ENCODE measurements around the gene BLTP2.
"Not testable (repeated sequence)": the region's sequence is repeated elsewhere in the genome, so short reads cannot be mapped to it uniquely, and the experiment has no call there.

Gene BLTP2

GRCh38 chr17:28667870-28668269 lies 22.9 kb upstream of the BLTP2 start:
- Histone ChIP-seq H2AFZ (ENCODE audit: low read length, unreplicated experiment) (no peak overlapping the region), H3K27ac (ENCODE audit: low read depth, low read length) (no peak overlapping the region), H3K4me1 (ENCODE audit: control insufficient read depth, insufficient read depth, low read length, unreplicated experiment) (peaks cover 17% of the 10 kb centered on the region), H3K27me3 (ENCODE audit: insufficient read depth, low read length) (no peaks in the 10 kb centered on the region), H3K79me2 (ENCODE audit: control insufficient read depth, insufficient read depth, low read length, unreplicated experiment) (peaks cover 75% of the 10 kb centered on the region), H3K4me3 (ENCODE audit: low read depth, low read length) (no peak overlapping the region), H3K36me3 (ENCODE audit: insufficient read depth, low read length) (peaks cover 31% of the 10 kb centered on the region)

DNA sequence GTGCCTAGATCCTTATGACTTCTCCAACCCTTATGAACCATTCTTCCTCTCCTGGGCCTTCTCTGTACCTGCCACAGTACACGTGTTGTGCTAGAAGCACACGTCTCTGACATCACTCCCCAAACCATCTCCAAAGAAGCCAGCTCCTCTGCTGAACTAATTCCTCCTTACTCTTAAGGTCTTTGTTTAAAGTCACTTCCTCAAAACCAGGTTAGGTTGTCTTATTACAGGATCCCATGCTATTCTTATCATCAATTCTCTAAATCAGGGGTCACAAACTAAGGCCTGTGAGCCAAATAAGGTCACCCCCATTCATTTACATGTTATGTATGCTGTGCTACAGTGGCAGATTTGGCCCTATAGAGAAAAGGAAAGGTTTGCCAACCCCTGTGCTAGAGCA lies 21.0 kb upstream of the BLTP2 start:
- no peak overlapping the region for H3K27ac ChIP-seq (ENCODE audit: low read depth, low read length)
- H2AFZ ChIP-seq (ENCODE audit: low read length, unreplicated experiment): no peak overlapping the region
- peaks cover 86% of the 10 kb centered on the region for H3K79me2 ChIP-seq (ENCODE audit: control insufficient read depth, insufficient read depth, low read length, unreplicated experiment)
- no peak overlapping the region for H3K4me3 ChIP-seq (ENCODE audit: low read depth, low read length)
- H3K27me3 ChIP-seq (ENCODE audit: insufficient read depth, low read length): no peaks in the 10 kb centered on the region
- H3K4me1 ChIP-seq (ENCODE audit: control insufficient read depth, insufficient read depth, low read length, unreplicated experiment): peaks cover 17% of the 10 kb centered on the region
- peaks cover 20% of the 10 kb centered on the region for H3K36me3 ChIP-seq (ENCODE audit: insufficient read depth, low read length)

DNA sequence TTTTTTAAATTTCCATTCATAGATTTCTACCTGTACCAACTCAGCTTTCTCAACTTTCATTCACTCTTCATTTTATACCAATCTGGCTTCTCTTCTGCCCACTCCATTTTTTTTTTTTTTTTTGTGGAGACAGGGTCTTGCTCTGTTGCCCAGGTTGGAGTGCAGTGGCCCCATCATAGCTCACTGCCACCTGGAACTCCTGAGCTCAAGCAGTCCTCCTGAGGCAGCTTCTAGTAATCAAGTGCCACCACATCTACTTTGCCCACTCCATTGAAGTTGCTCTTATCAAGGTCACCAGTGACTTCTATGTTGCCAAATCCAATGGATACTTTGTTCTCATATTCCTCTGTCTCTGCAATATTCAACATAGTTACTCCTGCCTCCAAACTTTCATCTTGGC lies 18.8 kb upstream of the BLTP2 start:
- peaks cover 12% of the 10 kb centered on the region; the same call in 1 of the 2 replicates for H3K36me3 ChIP-seq (ENCODE audit: insufficient read depth, low read length)
- no peak overlapping the region for H2AFZ ChIP-seq (ENCODE audit: low read length, unreplicated experiment)
- peaks cover 82% of the 10 kb centered on the region for H3K79me2 ChIP-seq (ENCODE audit: control insufficient read depth, insufficient read depth, low read length, unreplicated experiment)
- no peaks in the 10 kb centered on the region for H3K27me3 ChIP-seq (ENCODE audit: insufficient read depth, low read length)
- peaks cover 22% of the 10 kb centered on the region for H3K4me1 ChIP-seq (ENCODE audit: control insufficient read depth, insufficient read depth, low read length, unreplicated experiment)
- H3K4me3 ChIP-seq (ENCODE audit: low read depth, low read length): peak overlapping the region; percentile 97
- no peak overlapping the region for H3K27ac ChIP-seq (ENCODE audit: low read depth, low read length)

DNA sequence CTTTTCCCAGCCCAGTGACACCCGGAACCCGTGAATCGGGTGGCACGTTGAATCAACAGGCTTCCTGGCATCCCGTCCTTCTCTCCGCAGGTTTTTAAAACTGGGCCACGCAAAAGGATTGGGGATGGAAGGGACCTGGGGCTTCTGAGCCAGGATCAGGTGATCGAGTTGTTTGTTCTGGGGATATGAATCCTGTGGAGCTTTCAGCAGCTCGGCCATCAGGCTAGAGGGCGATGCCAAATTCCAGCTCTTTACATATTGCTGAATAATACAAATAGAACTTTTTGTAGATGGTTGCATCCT lies 17.5 kb upstream of the BLTP2 start:
- H3K4me3 ChIP-seq (ENCODE audit: low read depth, low read length): peak overlapping the region; percentile 97
- H3K36me3 ChIP-seq (ENCODE audit: insufficient read depth, low read length): peaks cover 3% of the 10 kb centered on the region; the same call in 1 of the 2 replicates
- peaks cover 21% of the 10 kb centered on the region for H3K4me1 ChIP-seq (ENCODE audit: control insufficient read depth, insufficient read depth, low read length, unreplicated experiment)
- peak overlapping the region; percentile 96 for H2AFZ ChIP-seq (ENCODE audit: low read length, unreplicated experiment)
- peak overlapping the region; percentile 89 for H3K27ac ChIP-seq (ENCODE audit: low read depth, low read length)
- no peaks in the 10 kb centered on the region for H3K27me3 ChIP-seq (ENCODE audit: insufficient read depth, low read length)
- H3K79me2 ChIP-seq (ENCODE audit: control insufficient read depth, insufficient read depth, low read length, unreplicated experiment): peaks cover 70% of the 10 kb centered on the region

DNA sequence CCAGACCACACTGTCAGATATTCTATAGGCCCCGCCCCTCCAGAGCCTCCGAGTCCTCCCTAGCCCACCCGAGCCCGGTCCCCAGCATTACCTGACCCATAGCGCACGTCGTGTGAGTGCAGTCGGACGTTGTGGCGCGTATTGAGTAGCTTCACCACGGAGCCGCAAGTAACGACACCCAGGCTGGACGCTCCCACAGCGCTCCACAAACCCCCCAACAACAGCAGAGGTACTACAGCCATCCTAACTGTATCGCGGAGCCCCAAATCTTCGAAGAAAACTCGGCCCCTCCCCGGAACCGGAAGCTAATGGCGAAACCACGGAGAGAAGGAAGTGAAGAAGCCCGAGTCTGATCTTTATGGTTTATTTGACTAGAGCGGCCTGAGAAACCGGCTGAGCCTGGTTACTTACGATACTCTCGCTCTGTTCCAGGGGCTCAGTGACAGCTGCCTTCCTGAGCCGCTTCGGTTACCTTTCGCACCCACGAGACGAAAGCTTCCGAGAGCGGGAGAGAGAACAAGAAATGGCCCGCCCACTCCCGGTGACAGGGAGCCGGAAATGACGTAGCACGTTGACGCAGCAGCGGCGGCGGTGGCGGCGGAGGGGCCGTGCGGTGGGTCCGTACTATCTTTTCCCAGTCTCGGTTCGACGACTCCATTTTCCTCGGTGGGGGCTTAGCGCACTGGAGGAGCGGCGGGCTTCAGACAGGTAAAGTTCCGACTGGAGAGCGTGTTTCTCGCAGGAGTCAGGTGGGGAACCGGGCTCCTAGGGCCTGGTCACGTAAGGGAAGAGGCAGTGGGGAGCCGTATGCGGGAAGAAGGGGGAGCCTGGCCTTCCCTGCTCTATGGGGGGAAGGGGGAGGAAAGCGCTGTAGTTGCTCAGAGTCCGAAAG lies 16.9 kb upstream of the BLTP2 start, which contains the start of the genes SDF2 and SUPT6H:
Gene SDF2, minus strand, starts transcription at position 272 of the 892 bp plus-strand sequence. Its CDS starts 30 bp downstream, at position 242.
Gene SUPT6H, plus strand, starts transcription at position 571 of the 892 bp plus-strand sequence. CDS start 11,197 bp downstream, outside the sequence.
- H3K4me3 ChIP-seq (ENCODE audit: low read depth, low read length): peak within 1 kb of the TSS; percentile 97

DNA sequence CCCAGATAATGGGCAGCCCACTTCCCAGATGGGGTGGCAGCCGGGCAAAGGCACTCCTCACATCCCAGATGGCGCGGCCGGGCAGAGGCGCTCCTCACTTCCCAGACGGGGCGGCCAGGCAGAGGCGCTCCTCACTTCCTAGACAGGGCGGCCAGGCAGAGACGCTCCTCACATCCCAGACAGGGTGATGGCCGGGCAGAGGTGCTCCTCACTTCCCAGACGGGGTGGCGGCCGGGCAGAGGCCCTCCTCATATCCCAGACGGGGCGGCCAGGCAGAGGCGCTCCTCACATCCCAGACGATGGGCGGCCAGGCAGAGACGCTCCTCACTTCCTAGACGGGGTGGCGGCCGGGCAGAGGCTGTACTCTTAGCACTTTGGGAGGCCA lies 14.5 kb upstream of the BLTP2 start:
- not testable (repeated sequence) for H3K27ac ChIP-seq (ENCODE audit: low read depth, low read length); H3K36me3 ChIP-seq (ENCODE audit: insufficient read depth, low read length); H3K27me3 ChIP-seq (ENCODE audit: insufficient read depth, low read length); H3K4me3 ChIP-seq (ENCODE audit: low read depth, low read length); H2AFZ ChIP-seq (ENCODE audit: low read length, unreplicated experiment)
- H3K4me1 ChIP-seq (ENCODE audit: control insufficient read depth, insufficient read depth, low read length, unreplicated experiment): peaks cover 21% of the 10 kb centered on the region
- peaks cover 61% of the 10 kb centered on the region for H3K79me2 ChIP-seq (ENCODE audit: control insufficient read depth, insufficient read depth, low read length, unreplicated experiment)

More for the DNA sequence above, 16.9 kb upstream of the BLTP2 start, which contains the start of the genes SDF2 and SUPT6H:
- peak within 1 kb of the TSS; percentile 96 for H2AFZ ChIP-seq (ENCODE audit: low read length, unreplicated experiment)
- peaks cover 21% of the 10 kb centered on the region for H3K4me1 ChIP-seq (ENCODE audit: control insufficient read depth, insufficient read depth, low read length, unreplicated experiment)
- 0 out of 2 replicates have a peak, but pooled peaks cover 3% of the 10 kb centered on the region for H3K36me3 ChIP-seq (ENCODE audit: insufficient read depth, low read length)
- peak within 1 kb of the TSS; percentile 89 for H3K27ac ChIP-seq (ENCODE audit: low read depth, low read length)
- peaks cover 70% of the 10 kb centered on the region for H3K79me2 ChIP-seq (ENCODE audit: control insufficient read depth, insufficient read depth, low read length, unreplicated experiment)
- no peaks in the 10 kb centered on the region for H3K27me3 ChIP-seq (ENCODE audit: insufficient read depth, low read length)

- H3K4me3 ChIP-seq (ENCODE audit: low read depth, low read length); H3K27me3 ChIP-seq (ENCODE audit: insufficient read depth, low read length); H3K36me3 ChIP-seq (ENCODE audit: insufficient read depth, low read length); H2AFZ ChIP-seq (ENCODE audit: low read length, unreplicated experiment); H3K27ac ChIP-seq (ENCODE audit: low read depth, low read length): not testable (repeated sequence)
- H3K79me2 ChIP-seq (ENCODE audit: control insufficient read depth, insufficient read depth, low read length, unreplicated experiment): peaks cover 56% of the 10 kb centered on the region
- peaks cover 19% of the 10 kb centered on the region for H3K4me1 ChIP-seq (ENCODE audit: control insufficient read depth, insufficient read depth, low read length, unreplicated experiment)
These were observed 14.0 kb upstream of the BLTP2 start for GRCh38 chr17:28658766-28659496.

GRCh38 chr17:28658342-28658741 lies 13.4 kb upstream of the BLTP2 start:
- H3K27ac ChIP-seq (ENCODE audit: low read depth, low read length): peak overlapping the region; percentile 7; the same call in 1 of the 2 replicates
- not testable (repeated sequence) for H3K36me3 ChIP-seq (ENCODE audit: insufficient read depth, low read length); H2AFZ ChIP-seq (ENCODE audit: low read length, unreplicated experiment); H3K27me3 ChIP-seq (ENCODE audit: insufficient read depth, low read length); H3K4me3 ChIP-seq (ENCODE audit: low read depth, low read length)
- H3K4me1 ChIP-seq (ENCODE audit: control insufficient read depth, insufficient read depth, low read length, unreplicated experiment): peaks cover 14% of the 10 kb centered on the region
- H3K79me2 ChIP-seq (ENCODE audit: control insufficient read depth, insufficient read depth, low read length, unreplicated experiment): peaks cover 50% of the 10 kb centered on the region

DNA sequence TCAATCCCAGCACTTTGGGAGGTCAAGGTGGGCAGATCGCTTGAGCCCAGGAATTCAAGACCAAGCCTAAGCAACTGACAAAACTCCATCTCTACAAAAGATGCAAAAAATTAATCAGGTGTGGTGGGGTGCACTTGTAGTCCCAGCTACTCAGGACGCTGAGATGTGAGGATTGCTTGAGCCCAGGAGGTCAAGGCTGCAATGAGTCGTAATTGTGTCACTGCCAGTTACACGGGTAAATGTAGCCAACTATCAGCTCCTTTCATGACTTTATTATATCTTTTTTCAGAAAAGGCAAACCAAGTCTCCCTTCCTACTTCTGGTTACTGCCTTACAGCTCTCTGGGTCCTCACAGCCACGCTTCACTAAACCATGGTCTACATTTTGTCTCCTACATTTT lies 12.8 kb upstream of the BLTP2 start:
- H3K79me2 ChIP-seq (ENCODE audit: control insufficient read depth, insufficient read depth, low read length, unreplicated experiment): peaks cover 47% of the 10 kb centered on the region

DNA sequence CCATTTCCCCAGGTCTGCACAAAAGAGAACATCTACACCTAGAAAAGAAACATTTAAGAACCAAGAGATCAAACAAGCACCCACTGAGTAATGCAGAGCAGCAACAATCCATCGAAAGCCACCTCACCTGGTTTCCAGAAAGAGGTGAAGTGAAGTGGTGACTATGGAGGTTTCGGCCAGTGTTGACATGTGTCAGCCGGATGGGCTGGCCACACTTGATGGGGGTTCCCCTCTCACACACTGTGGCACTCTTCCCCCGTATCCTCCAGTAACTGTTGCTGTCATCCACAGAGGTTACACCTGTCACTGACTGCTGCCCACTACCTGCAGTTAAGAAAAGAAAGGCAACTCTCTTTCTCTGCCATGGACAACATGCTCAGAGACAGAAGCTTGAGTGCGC lies 10.2 kb upstream of the BLTP2 start:
- Histone ChIP-seq H3K27me3 (ENCODE audit: insufficient read depth, low read length) (no peaks in the 10 kb centered on the region), H3K4me1 (ENCODE audit: control insufficient read depth, insufficient read depth, low read length, unreplicated experiment) (peaks cover 4% of the 10 kb centered on the region), H3K79me2 (ENCODE audit: control insufficient read depth, insufficient read depth, low read length, unreplicated experiment) (peaks cover 28% of the 10 kb centered on the region), H3K36me3 (ENCODE audit: insufficient read depth, low read length) (peaks cover 8% of the 10 kb centered on the region; the same call in 1 of the 2 replicates), H3K27ac (ENCODE audit: low read depth, low read length) (no peak overlapping the region), H2AFZ (ENCODE audit: low read length, unreplicated experiment) (no peak overlapping the region), H3K4me3 (ENCODE audit: low read depth, low read length) (no peak overlapping the region)

More for the DNA sequence above, 12.8 kb upstream of the BLTP2 start:
- Histone ChIP-seq H3K4me1 (ENCODE audit: control insufficient read depth, insufficient read depth, low read length, unreplicated experiment) (peaks cover 9% of the 10 kb centered on the region), H2AFZ (ENCODE audit: low read length, unreplicated experiment) (no peak overlapping the region), H3K27me3 (ENCODE audit: insufficient read depth, low read length) (no peaks in the 10 kb centered on the region), H3K27ac (ENCODE audit: low read depth, low read length) (peak overlapping the region; percentile 7; the same call in 1 of the 2 replicates), H3K4me3 (ENCODE audit: low read depth, low read length) (no peak overlapping the region), H3K36me3 (ENCODE audit: insufficient read depth, low read length) (peaks cover 8% of the 10 kb centered on the region; the same call in 1 of the 2 replicates)

Measured in ACC112 (cell line).